ENCODE measurements around the gene BANF2.
A peak's percentile ranks its signal among the peaks of the same experiment; 100 is the strongest.

The BANF2 gene

GRCh38 chr20:17710379-17711266 is 10.9 kb downstream of the BANF2 start:
- DNase-seq: no peak

GRCh38 chr20:17711267-17711627 is 11.5 kb downstream of the BANF2 start:
- no peak for DNase-seq

- no peak for DNase-seq
Observed at GRCh38 chr20:17712201-17712600, 12.4 kb downstream of the BANF2 start.

- no peak for DNase-seq
Observed at GRCh38 chr20:17712708-17713107, 12.9 kb downstream of the BANF2 start.

GRCh38 chr20:17714597-17714996 is 14.8 kb downstream of the BANF2 start:
- DNase-seq: no peak

- DNase-seq: no peak
Observed at GRCh38 chr20:17715075-17715474, 15.3 kb downstream of the BANF2 start.

- DNase-seq: no peak
Observed at GRCh38 chr20:17716331-17716730, 16.6 kb downstream of the BANF2 start.

- no peak for DNase-seq
Observed at GRCh38 chr20:17720755-17721154, 21.0 kb downstream of the BANF2 start.

- DNase-seq: no peak
Observed at GRCh38 chr20:17721802-17722486, 22.2 kb downstream of the BANF2 start.

- DNase-seq: no peak
Observed at GRCh38 chr20:17722493-17723300, 22.9 kb downstream of the BANF2 start.

- DNase-seq: no peak
Observed at GRCh38 chr20:17723301-17723691, 23.5 kb downstream of the BANF2 start.

GRCh38 chr20:17725094-17725835 is 25.5 kb downstream of the BANF2 start:
- DNase-seq: peak; percentile 35

GRCh38 chr20:17726902-17727301 is 27.1 kb downstream of the BANF2 start:
- no peak for DNase-seq

- no peak for DNase-seq
Observed at GRCh38 chr20:17727351-17727750, 27.6 kb downstream of the BANF2 start.

- DNase-seq: no peak
Observed at GRCh38 chr20:17728074-17728473, 28.3 kb downstream of the BANF2 start.

GRCh38 chr20:17730071-17730470 is 30.3 kb downstream of the BANF2 start:
- DNase-seq: no peak

GRCh38 chr20:17731233-17731632 is 31.5 kb downstream of the BANF2 start:
- no peak for DNase-seq

- no peak for DNase-seq
Observed at GRCh38 chr20:17732907-17733521, 33.2 kb downstream of the BANF2 start.

- no peak for DNase-seq
Observed at GRCh38 chr20:17733767-17734304, 34.1 kb downstream of the BANF2 start.

GRCh38 chr20:17734374-17734773 is 34.6 kb downstream of the BANF2 start:
- no peak for DNase-seq

GRCh38 chr20:17735206-17735804 is 35.5 kb downstream of the BANF2 start:
- no peak for DNase-seq
